SJCRH30 (cell line): ENCODE data around the gene SLC35B2. TPM values are rescaled to one million over a fixed set of nuclear protein-coding genes. Genes with fewer than 3 reads are reported as not detected.
A peak's percentile ranks its signal among the peaks of the same experiment; 100 is the strongest.

ENCODE experiments used
- DNase-seq, 2 experiments: peaks; one replicate each; pipeline ENCODE4 v3.0.0-alpha.2; 2015 to 2020
- H3K27ac ChIP-seq: fragments of 250-450 bp; sonication (Bioruptor Pico); 2 replicates; pipeline ENCODE4 v1.5.1; 2020; ENCODE audit warnings: mild to moderate bottlenecking, moderate library complexity
- H3K27me3 ChIP-seq: fragments of 250-450 bp; sonication (Bioruptor Pico); 2 replicates; pipeline ENCODE4 v1.5.1; 2020; ENCODE audit warnings: mild to moderate bottlenecking, moderate library complexity
- H3K36me3 ChIP-seq: fragments of 250-450 bp; sonication (Bioruptor Pico); 2 replicates; pipeline ENCODE4 v1.5.1; 2020; ENCODE audit warnings: mild to moderate bottlenecking, moderate library complexity
- H3K4me1 ChIP-seq: fragments of 250-450 bp; sonication (Bioruptor Pico); 2 replicates; pipeline ENCODE4 v1.5.1; 2020; ENCODE audit warnings: mild to moderate bottlenecking, moderate library complexity
- H3K4me3 ChIP-seq: fragments of 250-450 bp; sonication (Bioruptor Pico); 2 replicates; pipeline ENCODE4 v1.5.1; 2020; ENCODE audit warnings: mild to moderate bottlenecking, moderate library complexity
- H3K9me3 ChIP-seq: fragments of 250-450 bp; sonication (Bioruptor Pico); replicated peaks from 2 replicates; pipeline ENCODE4 v1.5.1; 2020; ENCODE audit warnings: mild to moderate bottlenecking, moderate library complexity
- total RNA-seq: library from RNA; depleted of rRNA; stranded (reverse); fragments of >200 nt; shearing (Covaris generic); gene quantifications from 2 replicates; pipeline ENCODE4 v1.2.3, GENCODE V29; 2014

SLC35B2 gene
- total RNA-seq, 1 experiment from 2014 or later: 27.8 TPM

- H3K4me3 ChIP-seq: peak overlapping the region; percentile 84
- peak overlapping the region; percentile 79; the same call in 1 of the 2 replicates for H3K27ac ChIP-seq
- H3K9me3 ChIP-seq: no peaks in the 10 kb centered on the region
- no peaks in the 10 kb centered on the region for H3K27me3 ChIP-seq
- H3K36me3 ChIP-seq: peaks cover 45% of the 10 kb centered on the region
- no peak for DNase-seq
- peaks cover 7% of the 10 kb centered on the region for H3K4me1 ChIP-seq
Measured at GRCh38 chr6:44255871-44256774, 1.2 kb downstream of the SLC35B2 start.

- Histone ChIP-seq H3K4me3 (no peak overlapping the region), H3K4me1 (peaks cover 7% of the 10 kb centered on the region), H3K36me3 (peaks cover 54% of the 10 kb centered on the region), H3K9me3 (no peaks in the 10 kb centered on the region), H3K27me3 (no peaks in the 10 kb centered on the region), H3K27ac (no peak overlapping the region)
- DNase-seq: no peak
Measured at GRCh38 chr6:44255105-44255808, 2.1 kb downstream of the SLC35B2 start.

- DNase-seq: no peak
- peaks cover 62% of the 10 kb centered on the region for H3K36me3 ChIP-seq
- H3K9me3 ChIP-seq: no peaks in the 10 kb centered on the region
- no peak overlapping the region for H3K4me3 ChIP-seq
- no peak overlapping the region for H3K27ac ChIP-seq
- H3K27me3 ChIP-seq: no peaks in the 10 kb centered on the region
- peaks cover 7% of the 10 kb centered on the region for H3K4me1 ChIP-seq
Measured at GRCh38 chr6:44254191-44255104, 2.9 kb downstream of the SLC35B2 start.

GRCh38 chr6:44253307-44254101 is 3.8 kb downstream of the SLC35B2 start:
- H3K4me1 ChIP-seq: peaks cover 7% of the 10 kb centered on the region

GRCh38 chr6:44251576-44252524 is 5.5 kb downstream of the SLC35B2 start:
- peaks cover 83% of the 10 kb centered on the region for H3K36me3 ChIP-seq

More at GRCh38 chr6:44253307-44254101, 3.8 kb downstream of the SLC35B2 start:
- H3K36me3 ChIP-seq: peaks cover 72% of the 10 kb centered on the region
- H3K9me3 ChIP-seq: no peaks in the 10 kb centered on the region
- peak; percentile 66 to 75 for DNase-seq
- H3K27ac ChIP-seq: no peak overlapping the region
- H3K27me3 ChIP-seq: no peaks in the 10 kb centered on the region
- no peak overlapping the region for H3K4me3 ChIP-seq

GRCh38 chr6:44250718-44251123 is 6.6 kb downstream of the SLC35B2 start:
- no peaks in the 10 kb centered on the region for H3K9me3 ChIP-seq
- DNase-seq: no peak
- H3K27ac ChIP-seq: no peak overlapping the region
- H3K4me1 ChIP-seq: no peaks in the 10 kb centered on the region; the same call in none of the 2 replicates
- no peak overlapping the region for H3K4me3 ChIP-seq
- H3K36me3 ChIP-seq: peaks cover 83% of the 10 kb centered on the region
- no peaks in the 10 kb centered on the region for H3K27me3 ChIP-seq

More at GRCh38 chr6:44251576-44252524, 5.5 kb downstream of the SLC35B2 start:
- Histone ChIP-seq H3K27ac (no peak overlapping the region), H3K4me3 (no peak overlapping the region), H3K4me1 (no peaks in the 10 kb centered on the region; the same call in none of the 2 replicates), H3K9me3 (no peaks in the 10 kb centered on the region), H3K27me3 (no peaks in the 10 kb centered on the region)
- DNase-seq: no peak

- Histone ChIP-seq H3K4me3 (no peak overlapping the region), H3K9me3 (no peaks in the 10 kb centered on the region), H3K27me3 (no peaks in the 10 kb centered on the region), H3K4me1 (no peaks in the 10 kb centered on the region; the same call in none of the 2 replicates), H3K36me3 (peaks cover 78% of the 10 kb centered on the region), H3K27ac (no peak overlapping the region)
- DNase-seq: no peak
Measured at GRCh38 chr6:44250067-44250717, 7.1 kb downstream of the SLC35B2 start.

- Histone ChIP-seq H3K27ac (no peak overlapping the region), H3K27me3 (no peaks in the 10 kb centered on the region), H3K4me3 (peak overlapping the region; percentile 93; the same call in 1 of the 2 replicates), H3K36me3 (peaks cover 68% of the 10 kb centered on the region), H3K9me3 (no peaks in the 10 kb centered on the region), H3K4me1 (no peaks in the 10 kb centered on the region; the same call in none of the 2 replicates)
- DNase-seq: no peak
Measured at GRCh38 chr6:44249082-44249748, 8.1 kb downstream of the SLC35B2 start.

GRCh38 chr6:44248579-44248978 is 8.7 kb downstream of the SLC35B2 start:
- Histone ChIP-seq H3K36me3 (peaks cover 62% of the 10 kb centered on the region), H3K27ac (no peak overlapping the region), H3K9me3 (no peaks in the 10 kb centered on the region), H3K4me1 (no peaks in the 10 kb centered on the region; the same call in none of the 2 replicates), H3K4me3 (peak overlapping the region; percentile 93), H3K27me3 (no peaks in the 10 kb centered on the region)
- no peak for DNase-seq

- peak; percentile 49 to 53 for DNase-seq
- no peaks in the 10 kb centered on the region for H3K27me3 ChIP-seq
- H3K36me3 ChIP-seq: peaks cover 52% of the 10 kb centered on the region
- no peaks in the 10 kb centered on the region for H3K9me3 ChIP-seq
- peak overlapping the region; percentile 84 for H3K27ac ChIP-seq
- H3K4me3 ChIP-seq: peak overlapping the region; percentile 93
- no peaks in the 10 kb centered on the region; the same call in none of the 2 replicates for H3K4me1 ChIP-seq
Measured at GRCh38 chr6:44247338-44248302, 9.7 kb downstream of the SLC35B2 start.
